PC-9 (cell line): ENCODE results near the gene JMJD6. TPM values are rescaled to one million over a fixed set of nuclear protein-coding genes. Genes with fewer than 3 reads are reported as not detected.

Source experiments
- BruUV-seq: library from RNA; stranded (reverse); fragments of 400-500 nt; replicated peaks from 2 replicates; lab custom pipeline; 2021; lab: Mats Ljungman, UMichigan
- CTCF ChIA-PET: fragments of 300-600 bp; sonication (Branson Sonifier 250); formaldehyde crosslinking; loops from one replicate; lab custom pipeline; 2022; ENCODE audit warnings: antibody characterized with exemption; lab: Charles Lee
- POLR2A ChIA-PET: fragments of 300-600 bp; sonication (Branson Sonifier 250); formaldehyde crosslinking; loops from one replicate; lab custom pipeline; 2022; ENCODE audit warnings: antibody characterized with exemption; ENCODE audit not compliant: unreplicated experiment; lab: Charles Lee
- DNase-seq, 2 experiments: peaks; one replicate each; pipeline versions ENCODE4 v3.0.0 to v3.0.0-alpha.2; 2015 to 2022; ENCODE audit warnings: mixed read lengths in 1 of 2
- H2AFZ ChIP-seq: fragments of 200-600 bp; sonication (generic); 2 replicates; pipeline ENCODE4 v1.8.1; 2017; ENCODE audit warnings: antibody characterized with exemption
- H3F3A ChIP-seq: fragments of 200-600 bp; sonication (generic); 2 replicates; pipeline ENCODE4 v1.8.1; 2017; ENCODE audit warnings: antibody characterized with exemption, mild to moderate bottlenecking, low read depth; ENCODE audit not compliant: insufficient read depth
- H3K27ac ChIP-seq: fragments of 200-600 bp; sonication (generic); 2 replicates; pipeline ENCODE4 v1.6.1; 2016; ENCODE audit warnings: mixed run types
- H3K27me3 ChIP-seq: fragments of 200-600 bp; sonication (generic); 2 replicates; pipeline ENCODE4 v1.6.1; 2016; ENCODE audit warnings: low read depth, mixed run types; ENCODE audit not compliant: insufficient read depth
- H3K36me3 ChIP-seq: fragments of 200-600 bp; sonication (generic); 2 replicates; pipeline ENCODE4 v1.6.1; 2016; ENCODE audit warnings: low read depth, mixed run types
- H3K4me1 ChIP-seq: fragments of 200-600 bp; sonication (generic); replicated peaks from 2 replicates; pipeline ENCODE4 v1.6.1; 2016; ENCODE audit warnings: mixed run types; ENCODE audit not compliant: insufficient read depth
- H3K4me2 ChIP-seq: fragments of 200-600 bp; sonication (generic); 2 replicates; pipeline ENCODE4 v1.6.1; 2017; ENCODE audit warnings: mixed run types
- H3K4me3 ChIP-seq: fragments of 200-600 bp; sonication (generic); 2 replicates; pipeline ENCODE4 v1.6.1; 2016; ENCODE audit warnings: mixed run types
- H3K79me2 ChIP-seq: fragments of 200-600 bp; sonication (generic); 2 replicates; pipeline ENCODE4 v1.6.1; 2017; ENCODE audit warnings: low read depth, mixed run types
- H3K9me2 ChIP-seq: fragments of 200-600 bp; sonication (generic); 2 replicates; pipeline ENCODE4 v1.8.1; 2017; ENCODE audit warnings: mild to moderate bottlenecking; ENCODE audit not compliant: insufficient read depth
- H3K9me3 ChIP-seq: fragments of 200-600 bp; sonication (generic); 2 replicates; pipeline ENCODE4 v1.8.1; 2016; ENCODE audit warnings: low read depth; ENCODE audit not compliant: insufficient read depth
- H4K20me1 ChIP-seq: fragments of 200-600 bp; sonication (generic); 2 replicates; pipeline ENCODE4 v1.8.1; 2017; ENCODE audit not compliant: insufficient read depth
- CTCF ChIP-seq: fragments of 200-600 bp; sonication (generic); conservative IDR thresholded peaks from 2 replicates; pipeline ENCODE4 v1.6.1; 2017; ENCODE audit warnings: mixed run types, antibody characterized with exemption, mild to moderate bottlenecking, moderate library complexity
- EZH2 ChIP-seq: fragments of 200-600 bp; sonication (generic); IDR thresholded peaks from 2 replicates; pipeline ENCODE4 v1.8.0; 2017; ENCODE audit warnings: antibody characterized with exemption, low read depth
- intact Hi-C: fragments of 100-400 bp; cut with micrococcal nuclease; formaldehyde crosslinking; loops from one replicate; pipeline ENCODE4 v1.10.0; 2022; ENCODE audit not compliant: unreplicated experiment
- total RNA-seq: library from RNA; stranded (reverse); gene quantifications from 2 replicates; pipeline ENCODE4 v1.2.3, GENCODE V29; 2021

The JMJD6 gene
- total RNA-seq, 1 experiment from 2014 or later = 25.2 TPM

GRCh38 chr17:76702941-76703637, 23.3 kb downstream of the JMJD6 start:
- H3K9me3 ChIP-seq = no peaks in the 10 kb centered on the region
- no peak overlapping the region for H3K4me2 ChIP-seq
- no peak overlapping the region for H2AFZ ChIP-seq
- BruUV-seq = no TSS peak
- no peaks in the 10 kb centered on the region for H3K36me3 ChIP-seq
- TF ChIP-seq CTCF (no peak), EZH2 (no peak)
- H3K27me3 ChIP-seq = no peaks in the 10 kb centered on the region
- H4K20me1 ChIP-seq = no peaks in the 10 kb centered on the region
- no peaks in the 10 kb centered on the region for H3K4me1 ChIP-seq
- ChIA-PET CTCF (no interaction called here), POLR2A (no interaction called here)
- no peaks in the 10 kb centered on the region for H3K9me2 ChIP-seq
- H3K27ac ChIP-seq = no peak overlapping the region
- H3K79me2 ChIP-seq = no peaks in the 10 kb centered on the region
- intact Hi-C loops = no loop called here
- H3K4me3 ChIP-seq = no peak overlapping the region
- no peaks in the 10 kb centered on the region for H3F3A ChIP-seq
- DNase-seq = no peak

GRCh38 chr17:76702076-76702475, 24.3 kb downstream of the JMJD6 start:
- Histone ChIP-seq H3K4me3 (no peak overlapping the region), H3F3A (no peaks in the 10 kb centered on the region), H3K27me3 (no peaks in the 10 kb centered on the region), H3K79me2 (no peaks in the 10 kb centered on the region), H3K4me1 (no peaks in the 10 kb centered on the region), H2AFZ (no peak overlapping the region), H3K9me2 (no peaks in the 10 kb centered on the region), H4K20me1 (no peaks in the 10 kb centered on the region), H3K9me3 (no peaks in the 10 kb centered on the region), H3K4me2 (no peak overlapping the region), H3K36me3 (no peaks in the 10 kb centered on the region), H3K27ac (no peak overlapping the region)
- TF ChIP-seq CTCF (no peak), EZH2 (no peak)
- POLR2A ChIA-PET = no interaction called here
- CTCF ChIA-PET = no interaction called here
- no TSS peak for BruUV-seq
- no peak for DNase-seq
- intact Hi-C loops = no loop called here

DNA sequence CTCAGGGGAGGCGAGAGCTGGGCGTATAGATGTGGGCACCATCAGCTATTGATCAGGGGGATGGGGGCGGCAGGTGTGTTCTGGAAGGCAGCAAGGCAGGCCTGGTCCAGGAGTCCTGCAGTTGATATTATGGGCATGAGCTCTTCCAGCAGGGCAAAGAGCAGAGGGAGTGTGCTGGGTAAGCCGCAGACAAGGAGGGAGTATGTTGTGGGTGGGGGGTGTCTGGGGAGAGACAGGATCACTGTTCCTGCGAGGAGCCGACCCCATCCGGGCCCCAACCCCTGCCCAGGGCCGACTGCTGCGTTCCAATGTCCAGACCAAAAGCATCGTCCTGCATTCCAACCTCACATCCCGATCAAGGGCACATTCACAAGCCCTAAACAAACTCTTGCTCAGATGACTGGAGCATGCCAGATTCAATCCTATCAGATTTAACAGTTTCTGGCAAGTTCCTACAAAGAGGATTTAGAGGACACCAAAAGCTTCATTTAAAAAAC, 24.9 kb downstream of the JMJD6 start:
- H3F3A ChIP-seq = no peaks in the 10 kb centered on the region
- H3K4me1 ChIP-seq = no peaks in the 10 kb centered on the region
- H2AFZ ChIP-seq = no peak overlapping the region
- DNase-seq = no peak
- H3K9me2 ChIP-seq = no peaks in the 10 kb centered on the region
- no TSS peak for BruUV-seq
- intact Hi-C loops = no loop called here
- H3K4me2 ChIP-seq = no peak overlapping the region
- no peaks in the 10 kb centered on the region for H4K20me1 ChIP-seq
- H3K4me3 ChIP-seq = no peak overlapping the region
- no peaks in the 10 kb centered on the region for H3K79me2 ChIP-seq
- ChIA-PET POLR2A (no interaction called here), CTCF (no interaction called here)
- H3K27ac ChIP-seq = no peak overlapping the region
- H3K36me3 ChIP-seq = no peaks in the 10 kb centered on the region
- TF ChIP-seq EZH2 = no peak
- TF ChIP-seq CTCF = no peak
- H3K27me3 ChIP-seq = no peaks in the 10 kb centered on the region
- H3K9me3 ChIP-seq = no peaks in the 10 kb centered on the region
